Mucosa of gallbladder (tissue), 1 donor: ENCODE measurements around the gene DNAL1. TPM values are rescaled to one million over a fixed set of nuclear protein-coding genes. Genes with fewer than 3 reads are reported as not detected.
"Not testable (repeated sequence)": the region's sequence is repeated elsewhere in the genome, so short reads cannot be mapped to it uniquely, and the experiment has no call there.

Source experiments
- DNase-seq: peaks from one replicate; pipeline ENCODE4 v3.0.0-alpha.2; 2020; ENCODE audit warnings: low spot score
- total RNA-seq: library from RNA; stranded (reverse); gene quantifications from one replicate; pipeline ENCODE4 v1.2.1, GENCODE V29; 2021
- donor health status: DM: no; HTN: no; CAD: no.

DNAL1 gene
- 14.3 TPM for total RNA-seq

- peak; percentile 94 for DNase-seq
These were observed at the start of gene DNAL1 for GRCh38 chr14:73644531-73645247. Gene DNAL1 (plus strand): TSS chr14:73644986. CDS start chr14:73645040, 54 bp downstream.

- DNase-seq, result no peak
These were observed 45.3 kb upstream of the DNAL1 start for GRCh38 chr14:73599499-73599898.

- DNase-seq, result no peak
These were observed 41.8 kb upstream of the DNAL1 start for GRCh38 chr14:73602994-73603393.

- DNase-seq, result no peak
These were observed 38.5 kb upstream of the DNAL1 start for GRCh38 chr14:73606271-73606670.

GRCh38 chr14:73607241-73607640 lies 37.5 kb upstream of the DNAL1 start:
- no peak for DNase-seq

- DNase-seq, result no peak
These were observed 34.1 kb upstream of the DNAL1 start for GRCh38 chr14:73610687-73611086.

- peak; percentile 68 for DNase-seq
These were observed 32.3 kb upstream of the DNAL1 start, which contains the start of gene ACOT6 for GRCh38 chr14:73612339-73613045. Gene ACOT6 (plus strand): TSS chr14:73612517. CDS start chr14:73612572, 55 bp downstream.

GRCh38 chr14:73613046-73613383 lies 31.8 kb upstream of the DNAL1 start:
- DNase-seq, result no peak

- no peak for DNase-seq
These were observed 31.3 kb upstream of the DNAL1 start for GRCh38 chr14:73613419-73613963.

- DNase-seq, result no peak
These were observed 28.0 kb upstream of the DNAL1 start for GRCh38 chr14:73616831-73617230.

- no peak for DNase-seq
These were observed 25.3 kb upstream of the DNAL1 start for GRCh38 chr14:73619524-73619923.

- DNase-seq, result no peak
These were observed 24.5 kb upstream of the DNAL1 start for GRCh38 chr14:73620268-73620667.

- DNase-seq, result no peak
These were observed 21.2 kb upstream of the DNAL1 start for GRCh38 chr14:73623504-73624054.

- DNase-seq, result no peak
These were observed 19.1 kb upstream of the DNAL1 start for GRCh38 chr14:73625706-73626105.

- no peak for DNase-seq
These were observed 17.6 kb upstream of the DNAL1 start for GRCh38 chr14:73627151-73627558.

GRCh38 chr14:73630009-73630780 lies 14.6 kb upstream of the DNAL1 start:
- no peak for DNase-seq

- DNase-seq, result peak; percentile 66
These were observed 11.4 kb upstream of the DNAL1 start for GRCh38 chr14:73633116-73634010.

- no peak for DNase-seq
These were observed 10.6 kb upstream of the DNAL1 start for GRCh38 chr14:73634011-73634833.

GRCh38 chr14:73636355-73636754 lies 8.4 kb upstream of the DNAL1 start:
- not testable (repeated sequence) for DNase-seq

GRCh38 chr14:73637830-73638229 lies 7.0 kb upstream of the DNAL1 start:
- no peak for DNase-seq
